Measurements from ENCODE around the gene FAM98C.

Gene FAM98C

GRCh38 chr19:38409631-38410133, 6.8 kb downstream of the FAM98C start:
- TF ChIP-seq REST (IDR thresholded peaks at IDR 0.05; ENCODE audit: insufficient read depth in 1 of 2, low read depth in 2 of 2, low read length in 2 of 2) = no peak
- TF ChIP-seq TAF1 (IDR thresholded peaks at IDR 0.05; ENCODE audit: borderline replicate concordance, insufficient read depth, low read length) = no peak
- TF ChIP-seq POLR2AphosphoS5 (IDR thresholded peaks at IDR 0.05; ENCODE audit: low read depth, low read length) = peak; percentile 26; the same call in 1 of the 2 replicates

DNA sequence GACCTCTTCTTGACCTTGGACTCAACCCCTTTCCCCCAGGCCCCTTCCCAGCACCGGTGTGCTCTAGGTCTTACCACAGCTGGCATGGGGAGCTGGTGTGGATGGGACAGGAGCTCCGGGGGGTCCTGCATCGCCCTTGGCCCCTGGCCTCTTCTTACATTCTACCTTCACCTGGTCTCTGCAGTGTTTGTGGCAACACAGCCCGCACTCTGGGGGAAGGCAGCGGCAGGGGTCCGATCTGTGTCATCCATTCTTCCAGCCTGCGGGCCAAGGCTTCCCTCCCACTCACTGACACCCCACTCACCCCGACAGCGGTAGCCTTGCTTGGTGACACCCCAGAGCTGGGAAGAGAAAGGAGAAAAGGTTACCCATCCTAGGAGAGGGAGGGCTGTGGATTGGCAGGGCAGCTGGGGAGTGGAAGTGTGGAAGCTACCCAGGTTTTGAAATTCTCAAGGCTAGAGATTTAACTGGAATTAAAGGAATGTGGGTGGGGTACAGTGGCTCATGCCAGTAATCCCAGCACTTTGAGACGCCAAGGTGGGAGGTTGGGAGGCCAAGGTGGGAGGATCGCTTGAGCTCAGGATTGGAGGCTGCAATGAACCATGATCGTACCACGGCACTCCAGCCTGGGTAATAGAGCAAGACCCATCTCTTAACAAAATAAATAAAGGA, 8.3 kb downstream of the FAM98C start:
- TF ChIP-seq FOXP2 (optimal IDR thresholded peaks at IDR 0.05; ENCODE audit: borderline replicate concordance, extremely low read depth, extremely low read length, insufficient read depth) (no peak), POLR2AphosphoS5 (IDR thresholded peaks at IDR 0.05; ENCODE audit: low read depth, low read length) (no peak), TAF1 (IDR thresholded peaks at IDR 0.05; ENCODE audit: borderline replicate concordance, insufficient read depth, low read length) (no peak), SIN3A (IDR thresholded peaks at IDR 0.05; ENCODE audit: borderline replicate concordance, insufficient read depth, low read length) (no peak), REST (IDR thresholded peaks at IDR 0.05; ENCODE audit: insufficient read depth in 1 of 2, low read depth in 2 of 2, low read length in 2 of 2) (no peak)

DNA sequence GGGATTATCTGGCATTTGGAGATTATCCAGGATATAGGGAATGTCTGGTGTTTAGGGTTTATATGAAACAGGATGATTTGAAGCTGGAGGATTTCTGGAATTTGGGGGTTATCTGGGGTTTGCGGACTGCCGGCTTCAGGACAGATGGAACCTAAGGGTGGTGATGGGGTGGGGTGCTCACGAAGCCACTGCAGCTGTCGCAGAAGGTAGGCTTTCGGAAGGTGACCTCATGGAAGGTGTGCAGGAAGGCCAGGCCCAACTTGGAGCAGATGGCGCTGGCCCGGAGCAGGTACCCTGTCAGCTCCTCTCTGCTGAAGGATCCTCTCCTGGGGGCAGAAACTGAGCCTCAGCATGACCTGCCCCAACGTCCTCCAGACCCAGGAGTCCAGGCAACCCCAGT, 9.6 kb downstream of the FAM98C start:
- TF ChIP-seq REST (IDR thresholded peaks at IDR 0.05; ENCODE audit: insufficient read depth in 1 of 2, low read depth in 2 of 2, low read length in 2 of 2) (no peak), TAF1 (IDR thresholded peaks at IDR 0.05; ENCODE audit: borderline replicate concordance, insufficient read depth, low read length) (no peak), POLR2AphosphoS5 (IDR thresholded peaks at IDR 0.05; ENCODE audit: low read depth, low read length) (no peak)

DNA sequence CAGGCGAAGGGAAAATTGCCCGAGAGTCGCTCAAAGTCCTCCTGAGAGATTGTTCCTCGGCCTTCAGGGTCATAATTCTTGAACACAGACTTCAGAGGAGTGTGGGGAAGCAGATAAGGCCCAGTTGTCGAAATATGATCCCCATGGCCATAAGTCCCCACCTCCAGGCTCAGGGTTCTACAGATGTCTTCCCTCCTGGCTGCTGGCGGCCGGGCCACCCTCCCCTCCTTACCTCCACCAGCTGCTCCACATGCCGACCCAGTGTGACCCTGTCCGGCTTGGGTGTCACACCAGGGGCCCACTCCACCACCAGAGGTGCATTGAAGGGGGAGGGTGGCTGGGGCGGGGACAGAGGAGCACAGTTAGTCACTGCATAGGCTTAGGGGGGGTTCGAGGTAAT, 10.1 kb downstream of the FAM98C start:
- TF ChIP-seq POLR2AphosphoS5 (IDR thresholded peaks at IDR 0.05; ENCODE audit: low read depth, low read length) (no peak), SIN3A (IDR thresholded peaks at IDR 0.05; ENCODE audit: borderline replicate concordance, insufficient read depth, low read length) (no peak), REST (IDR thresholded peaks at IDR 0.05; ENCODE audit: insufficient read depth in 1 of 2, low read depth in 2 of 2, low read length in 2 of 2) (no peak), FOXP2 (optimal IDR thresholded peaks at IDR 0.05; ENCODE audit: borderline replicate concordance, extremely low read depth, extremely low read length, insufficient read depth) (no peak), TAF1 (IDR thresholded peaks at IDR 0.05; ENCODE audit: borderline replicate concordance, insufficient read depth, low read length) (no peak)

DNA sequence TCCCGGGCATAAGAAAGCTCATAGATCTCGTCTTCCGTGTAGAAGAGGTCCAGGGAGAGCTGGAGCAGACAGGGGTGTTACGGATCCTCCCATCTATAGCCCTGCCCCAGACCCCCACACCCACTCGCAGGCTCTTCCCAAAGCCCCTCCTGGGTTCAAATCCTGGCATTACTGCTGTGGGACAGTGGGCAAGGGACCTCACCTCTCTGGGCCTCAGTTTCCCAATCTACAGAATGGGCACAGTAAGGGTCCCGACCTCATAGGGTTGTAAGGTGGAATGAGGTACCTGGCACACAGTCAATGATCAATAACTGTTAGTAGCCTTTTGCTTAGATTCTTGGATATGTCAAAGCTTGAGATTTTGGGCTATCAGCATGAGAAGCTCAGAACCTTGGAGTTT, 10.5 kb downstream of the FAM98C start:
- no peak for TF ChIP-seq SIN3A (IDR thresholded peaks at IDR 0.05; ENCODE audit: borderline replicate concordance, insufficient read depth, low read length)
- TF ChIP-seq POLR2AphosphoS5 (IDR thresholded peaks at IDR 0.05; ENCODE audit: low read depth, low read length) = no peak
- no peak for TF ChIP-seq FOXP2 (optimal IDR thresholded peaks at IDR 0.05; ENCODE audit: borderline replicate concordance, extremely low read depth, extremely low read length, insufficient read depth)
- no peak for TF ChIP-seq TAF1 (IDR thresholded peaks at IDR 0.05; ENCODE audit: borderline replicate concordance, insufficient read depth, low read length)
- TF ChIP-seq REST (IDR thresholded peaks at IDR 0.05; ENCODE audit: insufficient read depth in 1 of 2, low read depth in 2 of 2, low read length in 2 of 2) = no peak
